AG09319 (cell line): ENCODE results near the gene SREBF1.

Source experiments
- DNase-seq: peaks from one replicate; pipeline ENCODE4 v3.0.0-alpha.2; 2010; ENCODE audit warnings: low read depth; ENCODE audit errors: extremely low read depth
- TF ChIP-seq, protein P1 (sequence below): IDR thresholded peaks from 2 replicates; pipeline ENCODE4 v1.5.1; 2011; ENCODE audit warnings: low read depth, mild to moderate bottlenecking, inconsistent platforms, low read length, moderate library complexity

Gene SREBF1

DNA sequence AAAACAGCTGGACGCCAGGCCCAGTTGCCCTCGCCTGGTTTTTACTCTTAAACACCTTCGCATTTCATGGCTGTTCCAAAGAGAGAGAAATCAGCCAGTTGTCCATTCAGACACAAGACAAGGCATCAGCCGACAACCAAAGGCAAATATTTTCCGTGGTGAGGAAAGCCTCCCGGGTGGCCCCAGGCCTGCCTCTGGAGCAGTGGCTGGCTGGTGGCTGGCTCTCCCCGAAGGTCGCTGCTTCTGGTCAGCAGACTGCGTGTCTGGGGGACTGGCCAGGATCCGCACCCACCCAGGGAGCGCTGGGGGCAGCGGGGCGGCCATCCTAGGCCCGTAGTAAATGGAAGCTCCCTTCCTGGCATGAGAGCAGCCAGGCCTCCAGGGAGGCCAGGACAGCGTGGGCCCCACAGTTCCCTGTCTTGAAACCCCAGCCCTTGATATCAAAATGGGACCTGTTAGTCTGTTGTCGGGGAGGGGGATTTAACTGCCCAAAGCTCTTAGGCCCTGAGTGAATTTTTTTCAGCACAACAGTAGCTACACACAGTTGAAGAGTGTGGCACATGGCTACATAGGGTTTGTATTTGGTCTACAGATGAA is 57.7 kb downstream of the SREBF1 start:
- TF ChIP-seq, protein P1, sequence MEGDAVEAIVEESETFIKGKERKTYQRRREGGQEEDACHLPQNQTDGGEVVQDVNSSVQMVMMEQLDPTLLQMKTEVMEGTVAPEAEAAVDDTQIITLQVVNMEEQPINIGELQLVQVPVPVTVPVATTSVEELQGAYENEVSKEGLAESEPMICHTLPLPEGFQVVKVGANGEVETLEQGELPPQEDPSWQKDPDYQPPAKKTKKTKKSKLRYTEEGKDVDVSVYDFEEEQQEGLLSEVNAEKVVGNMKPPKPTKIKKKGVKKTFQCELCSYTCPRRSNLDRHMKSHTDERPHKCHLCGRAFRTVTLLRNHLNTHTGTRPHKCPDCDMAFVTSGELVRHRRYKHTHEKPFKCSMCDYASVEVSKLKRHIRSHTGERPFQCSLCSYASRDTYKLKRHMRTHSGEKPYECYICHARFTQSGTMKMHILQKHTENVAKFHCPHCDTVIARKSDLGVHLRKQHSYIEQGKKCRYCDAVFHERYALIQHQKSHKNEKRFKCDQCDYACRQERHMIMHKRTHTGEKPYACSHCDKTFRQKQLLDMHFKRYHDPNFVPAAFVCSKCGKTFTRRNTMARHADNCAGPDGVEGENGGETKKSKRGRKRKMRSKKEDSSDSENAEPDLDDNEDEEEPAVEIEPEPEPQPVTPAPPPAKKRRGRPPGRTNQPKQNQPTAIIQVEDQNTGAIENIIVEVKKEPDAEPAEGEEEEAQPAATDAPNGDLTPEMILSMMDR: no peak
- no peak for DNase-seq

DNA sequence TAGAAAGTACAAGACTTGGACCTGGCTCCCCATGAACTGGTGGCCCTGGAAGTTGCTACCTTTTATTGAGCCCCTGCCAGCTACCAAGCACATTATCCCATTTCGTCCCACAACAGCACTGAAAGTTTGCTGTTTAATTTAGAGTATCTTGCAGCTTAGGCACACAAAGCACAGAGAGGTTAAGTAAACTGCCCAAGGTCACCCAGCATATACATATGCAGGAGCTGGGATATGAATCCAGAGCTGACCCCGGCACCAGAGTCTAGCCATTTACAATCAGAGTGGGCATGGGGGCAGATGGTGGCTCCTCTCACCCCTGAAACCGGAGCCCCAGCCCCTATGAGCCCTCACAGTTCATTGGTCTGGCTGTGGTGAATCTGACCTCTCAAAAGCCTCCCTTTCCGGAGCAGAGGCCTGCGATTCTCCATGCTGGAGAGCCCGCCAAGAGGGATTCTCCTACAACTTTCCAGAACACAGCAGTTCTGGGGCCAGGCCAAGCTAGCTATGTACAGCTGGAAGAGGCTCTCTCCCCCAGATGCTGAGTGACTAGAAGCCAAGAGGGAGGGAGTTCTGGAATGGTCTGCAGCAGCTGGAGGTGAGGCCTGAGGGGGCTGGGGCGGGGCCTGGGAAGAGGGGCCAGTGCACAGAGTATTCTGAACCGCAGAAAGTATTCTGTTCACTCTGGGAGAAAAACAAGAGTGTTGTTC is 58.3 kb downstream of the SREBF1 start:
- peak; percentile 30 for DNase-seq

GRCh38 chr17:17776889-17777288 is 59.9 kb downstream of the SREBF1 start:
- no peak for DNase-seq
- TF ChIP-seq, protein P1: no peak

More for the DNA sequence above, 58.3 kb downstream of the SREBF1 start:
- TF ChIP-seq, protein P1: no peak

- TF ChIP-seq, protein P1: peak; percentile 20
- DNase-seq: no peak
These were observed 62.5 kb downstream of the SREBF1 start for GRCh38 chr17:17774009-17774881.

DNA sequence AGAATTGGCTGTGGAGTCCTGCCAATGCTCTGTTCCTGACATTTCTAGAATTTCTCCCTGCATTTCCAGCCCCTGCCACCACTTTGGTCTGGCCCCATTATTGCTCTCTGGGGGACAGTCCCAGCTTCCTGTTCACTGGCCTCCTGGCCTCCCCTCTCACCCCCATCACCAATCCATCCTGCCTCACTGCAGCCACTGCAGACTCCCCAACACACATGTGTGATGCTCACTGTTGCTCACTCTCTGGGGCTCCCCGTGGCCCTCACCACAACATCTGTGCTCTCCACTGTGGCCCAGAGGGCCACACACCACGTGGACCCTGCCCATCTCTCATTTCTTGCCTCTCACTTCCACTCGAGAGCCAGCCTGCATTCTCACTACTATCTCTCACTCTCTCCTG is 64.6 kb downstream of the SREBF1 start:
- TF ChIP-seq, protein P1: no peak
- no peak for DNase-seq

DNA sequence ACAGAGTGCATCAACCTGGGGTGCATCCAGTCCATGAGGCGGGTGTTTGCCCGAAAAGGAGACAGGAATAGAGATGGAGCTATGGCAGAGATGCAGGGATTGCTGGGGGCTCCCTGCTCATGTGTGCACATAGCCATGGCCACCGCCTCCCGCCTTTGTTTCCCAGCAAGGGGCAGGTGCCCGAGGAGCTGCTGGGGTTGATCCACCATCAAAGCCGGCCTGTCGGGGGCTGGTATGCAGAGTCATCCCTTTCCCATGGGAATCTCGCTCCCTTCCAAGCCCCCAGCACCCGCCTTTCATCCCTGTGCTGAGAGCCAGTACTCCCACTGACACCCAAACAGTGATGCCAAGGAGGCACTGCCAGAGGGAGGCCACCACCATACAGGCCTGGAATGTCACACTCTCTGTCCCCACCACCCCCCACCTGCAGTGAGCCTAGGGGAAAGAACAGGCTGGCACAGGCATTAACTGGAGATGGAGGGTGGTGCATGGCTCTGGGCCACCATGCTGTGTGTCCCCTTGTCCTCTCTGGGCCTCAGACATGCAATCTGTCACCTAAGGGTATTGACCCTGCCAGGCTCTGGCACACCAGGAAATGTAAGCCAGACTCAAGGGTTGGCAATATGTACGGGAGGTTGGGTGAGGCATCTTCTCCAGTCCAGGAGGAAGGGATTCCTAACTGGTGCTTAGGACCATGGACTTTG is 65.1 kb downstream of the SREBF1 start:
- no peak for DNase-seq
- TF ChIP-seq, protein P1: no peak
